GM12872 (cell line): ENCODE results near the gene IL22RA1.

Experiments used
- TF ChIP-seq, protein P1 (sequence below): IDR thresholded peaks from 3 replicates; pipeline ENCODE4 v1.5.1; 2011; ENCODE audit warnings: low read depth, mild to moderate bottlenecking, low read length, moderate library complexity; ENCODE audit not compliant: insufficient read depth

Gene IL22RA1

GRCh38 chr1:24141311-24141997 is 1.5 kb downstream of the IL22RA1 start:
- TF ChIP-seq, protein P1, sequence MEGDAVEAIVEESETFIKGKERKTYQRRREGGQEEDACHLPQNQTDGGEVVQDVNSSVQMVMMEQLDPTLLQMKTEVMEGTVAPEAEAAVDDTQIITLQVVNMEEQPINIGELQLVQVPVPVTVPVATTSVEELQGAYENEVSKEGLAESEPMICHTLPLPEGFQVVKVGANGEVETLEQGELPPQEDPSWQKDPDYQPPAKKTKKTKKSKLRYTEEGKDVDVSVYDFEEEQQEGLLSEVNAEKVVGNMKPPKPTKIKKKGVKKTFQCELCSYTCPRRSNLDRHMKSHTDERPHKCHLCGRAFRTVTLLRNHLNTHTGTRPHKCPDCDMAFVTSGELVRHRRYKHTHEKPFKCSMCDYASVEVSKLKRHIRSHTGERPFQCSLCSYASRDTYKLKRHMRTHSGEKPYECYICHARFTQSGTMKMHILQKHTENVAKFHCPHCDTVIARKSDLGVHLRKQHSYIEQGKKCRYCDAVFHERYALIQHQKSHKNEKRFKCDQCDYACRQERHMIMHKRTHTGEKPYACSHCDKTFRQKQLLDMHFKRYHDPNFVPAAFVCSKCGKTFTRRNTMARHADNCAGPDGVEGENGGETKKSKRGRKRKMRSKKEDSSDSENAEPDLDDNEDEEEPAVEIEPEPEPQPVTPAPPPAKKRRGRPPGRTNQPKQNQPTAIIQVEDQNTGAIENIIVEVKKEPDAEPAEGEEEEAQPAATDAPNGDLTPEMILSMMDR: no peak

DNA sequence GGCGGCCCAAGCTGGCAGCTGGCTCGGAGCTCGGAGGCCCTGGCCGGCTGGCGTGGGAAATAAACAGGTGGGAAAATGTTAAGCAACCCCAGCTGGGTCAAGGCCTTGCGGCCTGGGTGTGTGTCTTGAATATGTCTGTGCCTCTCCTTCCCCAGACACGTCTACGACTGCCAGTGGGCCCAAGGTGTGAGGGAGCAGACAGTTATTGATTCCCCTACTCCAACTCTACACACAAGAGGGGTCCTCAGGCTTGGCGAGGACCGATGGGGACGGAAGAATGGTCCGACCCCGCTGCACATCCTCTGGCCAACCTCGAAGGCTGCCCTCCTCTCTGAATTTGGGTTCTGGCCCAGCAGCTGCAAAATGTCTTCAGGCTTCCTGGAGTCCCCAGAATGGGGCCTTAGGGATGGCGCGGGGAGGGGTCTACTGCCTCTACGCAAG is 2.2 kb downstream of the IL22RA1 start:
- TF ChIP-seq, protein P1: no peak

DNA sequence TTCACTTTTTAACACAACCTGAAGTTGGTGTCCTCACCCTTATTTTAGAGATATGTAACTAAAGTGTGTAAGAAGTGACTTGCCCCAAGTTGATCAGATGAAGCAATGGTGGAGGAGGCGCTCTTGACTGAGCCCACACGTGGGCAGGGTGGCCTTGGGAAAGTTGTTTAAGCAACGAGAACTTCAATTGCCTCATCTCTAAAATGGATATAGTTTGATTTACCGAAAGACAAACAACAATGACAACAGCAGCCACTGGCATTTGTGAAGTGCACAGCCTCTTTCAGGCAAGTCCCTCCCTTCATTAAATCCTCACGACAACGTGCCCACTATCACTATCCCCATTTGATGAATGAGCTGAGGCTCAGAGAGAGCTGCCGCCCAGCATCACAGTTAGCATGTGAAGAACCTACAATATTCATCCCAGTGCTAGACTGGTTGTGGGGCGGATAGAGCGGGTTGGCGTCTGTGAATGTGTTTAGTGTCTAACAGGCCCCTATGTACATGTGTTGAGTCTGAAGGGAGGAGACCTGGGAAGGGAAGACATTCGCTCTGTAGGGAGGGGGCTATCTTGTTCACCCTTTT is 3.0 kb downstream of the IL22RA1 start:
- TF ChIP-seq, protein P1: no peak

- TF ChIP-seq, protein P1: no peak
Measured at GRCh38 chr1:24139222-24139489, 3.8 kb downstream of the IL22RA1 start.

GRCh38 chr1:24138476-24139221 is 4.3 kb downstream of the IL22RA1 start:
- TF ChIP-seq, protein P1: no peak

DNA sequence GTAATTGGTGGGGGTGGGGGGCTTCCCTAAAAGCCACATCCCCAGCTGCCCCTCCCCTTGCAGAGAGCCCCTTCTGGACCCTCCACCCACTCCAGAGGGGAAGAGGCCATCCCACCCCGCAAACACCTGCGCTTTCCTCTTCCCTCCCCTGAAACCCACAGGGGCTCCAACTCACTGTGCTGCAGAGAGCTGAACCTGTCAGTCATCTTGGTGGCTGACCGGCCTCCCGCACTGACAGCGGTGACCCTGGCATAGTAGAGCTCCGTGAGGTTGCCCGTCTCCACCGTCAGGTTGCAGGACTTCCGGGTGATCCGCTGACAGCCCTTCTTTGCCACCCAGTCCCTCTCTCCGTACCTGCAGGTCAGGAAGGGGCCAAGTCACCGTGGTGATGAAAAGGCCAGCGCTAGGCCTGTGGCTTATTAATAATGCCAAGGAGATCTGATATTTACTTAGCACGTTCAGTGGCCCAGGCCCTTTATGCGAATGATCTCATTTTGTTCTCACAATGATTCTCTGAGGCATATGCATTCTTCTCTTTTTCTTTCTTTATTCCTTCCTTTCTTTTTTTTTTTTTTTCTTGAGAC is 5.9 kb downstream of the IL22RA1 start:
- TF ChIP-seq, protein P1: no peak

DNA sequence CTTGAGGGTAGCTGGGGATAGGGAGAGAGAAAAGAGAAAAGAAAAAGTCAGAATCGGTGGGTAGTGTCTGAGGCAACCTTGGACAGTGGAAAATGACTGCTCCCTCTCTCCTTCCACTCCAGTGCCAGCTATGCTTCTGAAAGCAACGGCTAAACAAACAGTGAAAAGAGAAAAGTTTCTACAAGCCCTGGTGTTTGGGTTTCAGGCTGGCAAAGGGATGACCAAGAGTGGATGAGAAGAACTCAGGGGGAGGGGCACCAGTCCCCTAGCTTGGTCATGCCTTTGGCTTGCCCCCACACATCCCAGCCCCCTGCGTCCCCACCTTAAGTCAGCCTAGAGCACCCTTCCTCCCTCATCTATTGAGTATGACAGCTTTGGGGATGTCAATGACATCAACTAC is 8.6 kb downstream of the IL22RA1 start:
- TF ChIP-seq, protein P1: no peak
